LNCaP clone FGC (cell line): ENCODE data around the gene F2RL3.

Experiments used
- DNase-seq: peaks from one replicate; pipeline ENCODE4 v3.0.0-alpha.2; 2011; ENCODE audit warnings: low read depth
- H3K4me3 ChIP-seq: 2 replicates; pipeline ENCODE4 v1.5.1; 2011; ENCODE audit warnings: mild to moderate bottlenecking, low read depth, low read length, control low read depth
- CTCF ChIP-seq: IDR thresholded peaks from 2 replicates; pipeline ENCODE4 v1.5.1; 2012; ENCODE audit warnings: mild to moderate bottlenecking; ENCODE audit not compliant: control insufficient read depth, insufficient read depth; ENCODE audit errors: extremely low read depth

Gene F2RL3

GRCh38 chr19:16940626-16941025 is 51.8 kb downstream of the F2RL3 start:
- no peak for DNase-seq
- TF ChIP-seq CTCF = no peak
- H3K4me3 ChIP-seq = no peak overlapping the region
